Activated CD4-positive, alpha-beta T cell treated with anti-CD3 and anti-CD28 coated beads for 48 hours (primary cell): ENCODE results near the gene RBM11.
A peak's percentile ranks its signal among the peaks of the same experiment; 100 is the strongest.

Experiments used
- DNase-seq: peaks from one replicate; pipeline ENCODE4 v3.0.0-alpha.2; 2020

RBM11 gene

DNA sequence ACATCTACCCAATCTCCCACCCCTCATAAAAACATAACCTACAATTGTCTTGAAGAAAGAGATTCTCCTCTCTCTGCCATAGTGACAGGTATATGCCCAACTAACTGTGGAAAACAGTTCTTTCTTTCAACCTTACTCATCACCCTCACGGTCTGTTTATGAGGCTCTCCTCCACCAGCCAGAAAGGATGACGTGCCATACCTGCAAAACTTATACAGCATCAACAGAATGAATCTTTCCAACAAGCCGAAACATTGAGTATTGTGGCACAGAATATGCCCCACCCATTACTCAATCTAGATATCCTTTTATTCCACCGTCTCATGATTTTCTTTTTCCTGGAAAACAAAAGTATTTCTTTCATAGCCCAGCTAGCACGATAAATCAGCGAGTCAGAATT is 55.7 kb downstream of the RBM11 start:
- DNase-seq: no peak

GRCh38 chr21:14273736-14274538 is 58.0 kb downstream of the RBM11 start:
- peak; percentile 7 for DNase-seq

- no peak for DNase-seq
These were observed 59.8 kb downstream of the RBM11 start for GRCh38 chr21:14275702-14276205.
